ENCODE results near the gene UBL3. TPM values are rescaled to one million over a fixed set of nuclear protein-coding genes. Genes with fewer than 3 reads are reported as not detected.

UBL3 gene
- total RNA-seq, 2 experiments from 2014 or later = 10.7 to 11.1 TPM

DNA sequence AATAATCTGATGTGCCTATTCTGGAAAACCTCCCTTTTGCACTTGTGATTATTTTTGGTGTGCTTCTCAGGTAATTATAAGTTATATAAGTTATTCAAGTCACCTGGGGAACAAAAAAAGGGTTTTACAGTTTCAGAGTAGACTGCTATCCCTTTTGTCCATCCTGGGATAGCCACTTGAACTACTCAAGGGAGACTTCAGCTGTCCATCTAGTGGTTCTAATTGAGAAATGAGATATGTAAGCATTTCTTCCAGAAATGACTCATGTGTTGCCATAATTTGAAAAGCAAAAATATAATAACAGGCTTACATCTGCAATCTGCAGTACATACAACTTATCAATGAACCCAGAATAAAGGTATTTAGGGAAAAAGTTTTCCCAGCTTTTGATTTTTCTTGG, 20.4 kb downstream of the UBL3 start:
- CTCF ChIA-PET = interaction anchor here (0.7 kb wide), 1 partner anchor 347 kb away, joined by 3 read pairs; no protein-coding TSS in a partner anchor
- POLR2A ChIA-PET = no interaction called here

DNA sequence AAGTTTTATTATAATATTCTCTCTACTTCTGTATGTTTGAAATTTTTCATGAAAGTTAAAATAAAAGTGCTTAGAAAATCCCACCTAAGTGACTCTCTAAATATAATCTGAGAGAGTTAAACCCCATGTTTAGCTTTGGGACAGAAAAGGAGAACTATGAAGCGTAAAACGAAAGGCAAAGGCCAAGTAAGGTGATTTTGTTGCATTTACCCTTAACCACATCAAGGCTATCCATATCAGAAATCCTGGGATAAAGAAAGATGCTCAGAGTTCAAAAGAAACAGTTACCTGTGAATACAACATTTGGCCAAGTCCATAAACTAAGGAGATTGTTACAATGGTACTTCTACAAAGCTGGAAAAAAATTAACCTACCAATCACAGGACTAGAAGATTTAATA, 31.3 kb downstream of the UBL3 start:
- ChIA-PET POLR2A (interaction anchor here (0.6 to 1.0 kb wide), 2 partner anchors 30 to 295 kb away, joined by 3 to 4 read pairs; no protein-coding TSS in a partner anchor), CTCF (no interaction called here)

DNA sequence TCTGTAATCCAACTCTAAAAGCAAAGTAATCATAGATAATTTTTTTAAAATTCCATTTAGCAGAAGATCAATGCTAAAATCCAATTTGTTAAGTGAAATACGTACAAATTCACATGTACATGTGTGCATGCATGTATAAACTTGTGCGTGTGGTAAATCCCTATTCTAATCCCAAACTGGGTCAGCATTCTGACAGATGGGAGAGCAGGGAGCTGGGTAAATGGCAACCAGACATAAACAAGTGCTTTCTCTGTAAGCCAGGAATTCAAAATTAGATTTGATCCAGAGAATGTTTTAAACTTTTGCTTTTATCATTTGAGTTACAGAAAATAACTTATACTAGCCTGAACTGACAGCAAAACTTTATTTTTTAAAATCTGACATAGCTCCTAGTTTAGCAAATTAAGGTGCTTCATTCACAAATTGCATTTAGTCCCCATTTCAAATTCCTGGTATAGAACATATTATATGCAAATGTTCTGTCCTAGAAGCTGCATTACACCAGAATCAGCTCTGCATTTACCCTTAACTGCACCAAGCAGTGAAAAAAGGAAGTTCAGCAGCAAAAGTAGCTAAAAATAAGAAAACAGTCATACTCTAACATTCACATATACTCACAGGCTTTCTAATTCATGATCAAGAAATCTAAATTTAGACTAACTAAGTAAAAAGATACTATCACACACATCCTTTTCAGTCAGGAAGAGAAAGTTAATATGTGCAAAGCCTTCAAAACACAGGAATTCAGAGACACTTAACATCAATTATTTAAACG, 32.6 kb downstream of the UBL3 start:
- POLR2A ChIA-PET = interaction anchor here (0.7 kb wide), 1 partner anchor 31 kb away, joined by 3 read pairs; no protein-coding TSS in a partner anchor
- CTCF ChIA-PET = no interaction called here

DNA sequence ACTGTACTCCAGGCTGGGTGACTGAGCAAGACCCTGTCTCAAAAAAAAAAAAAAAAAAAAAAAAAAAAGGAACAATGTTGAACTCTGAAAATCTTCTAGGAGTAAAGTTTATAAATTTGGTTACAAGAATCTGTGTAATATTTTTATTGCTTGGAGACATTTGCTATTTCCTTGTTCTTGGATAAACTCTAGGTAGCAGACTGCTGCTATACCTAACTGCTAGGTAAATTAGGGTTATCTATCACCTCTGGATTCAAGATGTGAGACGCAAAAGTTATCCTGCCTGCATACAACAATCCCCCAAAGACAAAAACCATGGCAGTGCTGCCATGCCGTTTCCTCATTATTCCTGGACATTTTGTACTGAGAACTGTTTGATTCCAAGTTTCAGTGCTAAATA, 33.7 kb downstream of the UBL3 start:
- ChIA-PET CTCF (no interaction called here), POLR2A (no interaction called here)

DNA sequence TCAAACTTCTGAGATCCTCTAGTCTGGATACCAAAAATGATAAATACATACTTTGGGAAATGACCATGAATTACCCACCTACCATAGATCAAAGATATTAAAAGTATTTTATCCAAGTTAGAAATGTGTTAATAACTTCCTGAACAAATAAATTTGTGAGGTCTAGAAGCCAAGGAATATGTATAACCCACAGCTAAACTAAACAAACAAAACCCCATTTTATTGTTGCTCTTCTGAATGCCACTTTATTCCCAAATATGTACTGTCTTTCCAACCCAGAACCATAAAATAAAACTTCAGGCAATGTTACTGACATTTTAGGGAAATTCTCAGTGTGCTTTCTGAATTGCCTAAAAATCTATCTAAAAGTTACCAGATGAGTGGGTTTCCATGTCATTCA, 35.1 kb downstream of the UBL3 start:
- CTCF ChIA-PET = no interaction called here
- POLR2A ChIA-PET = no interaction called here

DNA sequence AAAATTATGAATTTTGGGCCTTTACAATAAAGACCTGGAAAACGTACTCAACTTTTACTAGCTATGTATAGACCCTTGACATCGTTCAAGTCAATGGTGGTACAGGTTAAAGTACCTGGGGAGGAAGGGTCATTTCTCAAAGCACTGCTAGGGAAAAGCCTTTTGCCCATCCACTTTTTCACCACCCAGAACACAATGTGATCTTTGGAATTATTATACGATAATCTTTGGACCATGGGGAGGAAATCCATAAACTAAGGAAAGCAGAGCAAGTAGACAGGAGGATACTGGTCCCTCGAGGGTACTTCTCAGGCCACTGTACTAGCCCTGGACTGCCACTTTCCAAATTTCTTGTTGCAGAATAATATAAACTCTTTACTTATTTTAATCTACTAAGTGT, 39.5 kb downstream of the UBL3 start:
- ChIA-PET CTCF (no interaction called here), POLR2A (no interaction called here)

DNA sequence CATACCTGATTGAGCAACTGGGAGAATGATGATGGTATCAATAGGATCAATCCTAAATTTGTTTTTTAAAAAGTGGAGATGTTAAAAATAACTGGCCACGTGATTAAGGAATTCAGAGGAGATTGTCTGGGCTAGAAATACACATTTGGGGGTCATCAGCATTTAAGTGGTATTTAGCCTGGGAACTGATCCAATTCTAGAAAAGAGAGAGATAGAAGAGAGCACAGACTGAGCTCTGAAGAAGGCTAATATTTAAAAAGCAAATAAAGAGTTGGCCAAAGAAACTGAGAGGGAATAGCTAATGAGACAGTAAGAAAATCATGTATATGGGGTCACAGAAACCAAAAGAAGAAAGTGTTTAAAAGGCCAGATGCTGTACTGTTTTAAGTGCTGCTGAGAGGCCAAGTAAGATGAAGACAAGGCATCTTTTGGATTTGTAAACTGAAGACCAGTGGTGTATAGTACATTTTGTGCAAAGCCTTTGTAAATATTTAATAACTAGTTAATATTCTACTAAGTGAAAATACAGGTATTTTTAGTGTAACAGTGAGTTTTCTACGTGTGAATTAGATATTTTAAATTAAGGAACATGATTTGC, 40.2 kb downstream of the UBL3 start:
- ChIA-PET CTCF (interaction anchor here (1.0 kb wide), 1 partner anchor 305 kb away, joined by 3 read pairs; no protein-coding TSS in a partner anchor), POLR2A (no interaction called here)

DNA sequence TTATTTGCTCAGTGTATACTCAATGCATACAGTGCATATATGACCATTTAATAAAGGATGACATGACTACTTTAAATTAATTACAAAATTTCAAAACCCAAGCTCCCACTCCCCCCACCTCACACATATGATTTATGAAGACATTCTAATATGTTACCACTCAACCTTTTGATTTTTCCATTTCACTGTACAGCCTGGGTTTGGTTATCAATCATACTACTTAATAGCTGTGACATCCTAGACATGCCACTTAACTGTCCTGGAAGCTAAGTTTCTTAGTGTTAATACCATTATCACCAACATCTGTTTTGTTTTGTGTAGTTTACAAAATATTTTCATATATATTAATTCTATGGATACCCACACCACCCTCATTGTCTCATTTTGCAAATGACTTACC, 42.2 kb downstream of the UBL3 start:
- ChIA-PET CTCF (interaction anchor here (1.3 kb wide), 1 partner anchor 15 kb away, joined by 3 read pairs; no protein-coding TSS in a partner anchor), POLR2A (no interaction called here)

DNA sequence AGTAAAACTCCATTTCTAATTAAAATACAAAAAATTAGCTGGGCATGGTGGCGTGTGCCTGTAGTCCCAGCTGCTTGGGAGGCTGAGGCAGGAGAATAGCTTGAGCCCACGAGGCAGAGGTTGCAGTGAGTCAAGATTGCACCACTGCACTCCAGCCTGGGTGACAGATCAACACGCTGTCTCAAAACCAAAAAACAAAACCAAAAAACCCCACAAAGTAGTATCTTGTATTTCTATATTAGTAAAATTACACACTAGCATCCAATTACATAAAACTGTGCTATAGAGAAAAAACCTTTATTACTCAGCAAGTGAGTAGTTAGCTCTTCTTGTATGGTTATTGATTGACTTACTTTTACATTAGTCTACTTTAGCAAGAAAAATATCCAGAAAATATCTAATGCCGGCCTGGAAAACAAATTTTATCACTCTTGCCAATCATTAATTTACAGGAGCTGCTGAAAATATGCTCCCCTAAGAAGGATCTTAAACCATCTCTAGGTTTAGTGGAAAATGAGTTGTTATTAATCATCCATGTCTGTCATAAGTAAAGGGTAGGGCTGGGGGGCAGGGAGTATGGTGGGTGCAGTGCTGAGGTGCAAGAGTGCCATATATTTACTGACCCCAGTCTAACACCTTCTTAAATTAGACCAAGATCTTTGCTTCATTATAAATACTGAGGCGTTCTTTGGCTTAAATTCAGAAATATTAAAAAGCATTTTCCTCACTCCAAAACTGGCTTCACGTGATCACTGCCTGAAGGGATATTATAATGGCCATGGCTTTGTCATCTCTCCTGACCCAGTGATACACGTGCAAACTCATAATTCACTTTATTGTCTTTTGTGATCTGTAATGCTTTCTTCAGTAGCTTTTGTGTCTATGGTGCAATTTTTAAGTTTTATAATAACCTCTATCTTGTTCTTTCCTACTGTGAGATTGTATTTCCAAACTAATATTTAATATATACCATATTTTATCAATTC, 44.1 kb downstream of the UBL3 start:
- CTCF ChIA-PET = interaction anchor here (1.3 to 1.6 kb wide), 2 partner anchors 33 to 118 kb away, joined by 4 read pairs; no protein-coding TSS in a partner anchor

DNA sequence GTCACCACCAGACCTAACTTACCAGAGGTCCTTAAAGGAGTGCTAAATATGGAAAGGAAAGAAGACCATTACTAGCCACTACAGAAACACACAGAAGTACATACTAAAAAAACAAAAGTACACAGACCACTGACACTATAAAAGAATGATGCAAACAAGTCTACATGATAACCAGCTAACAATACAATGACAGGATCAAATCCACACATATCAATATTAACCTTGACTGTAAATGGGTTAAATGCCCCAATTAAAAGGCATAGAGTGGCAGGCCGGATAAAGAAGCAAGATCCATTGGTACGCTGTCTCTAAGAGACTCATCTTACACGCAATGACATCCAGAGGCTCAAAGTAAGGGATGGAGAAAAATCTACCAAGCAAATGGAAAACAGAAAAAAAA, 47.2 kb downstream of the UBL3 start:
- CTCF ChIA-PET = no interaction called here

More for the DNA sequence above, 44.1 kb downstream of the UBL3 start:
- POLR2A ChIA-PET = interaction anchor here (0.7 to 0.8 kb wide), 3 partner anchors 8 to 44 kb away, joined by 3 to 4 read pairs (median 3); no protein-coding TSS in a partner anchor

DNA sequence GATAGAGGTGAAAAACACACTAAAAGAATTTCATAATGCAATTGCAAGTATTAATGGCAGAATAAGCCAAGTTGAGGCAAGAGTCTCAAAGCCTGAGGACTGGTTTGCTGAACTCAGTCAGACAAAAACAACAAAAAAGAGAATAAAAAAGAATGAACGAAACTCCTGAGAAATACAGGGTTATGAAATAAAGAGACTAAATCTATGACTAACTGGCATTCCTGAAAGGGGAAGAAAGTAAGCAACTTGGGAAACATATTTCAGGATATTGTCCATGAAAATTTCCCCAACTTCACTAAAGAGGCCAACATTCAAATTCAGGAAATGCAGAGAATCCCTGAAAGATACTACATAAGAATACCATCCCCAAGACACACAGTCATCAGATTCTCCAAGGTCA, 47.8 kb downstream of the UBL3 start:
- POLR2A ChIA-PET = no interaction called here
- CTCF ChIA-PET = no interaction called here

More for the DNA sequence above, 47.2 kb downstream of the UBL3 start:
- POLR2A ChIA-PET = no interaction called here

DNA sequence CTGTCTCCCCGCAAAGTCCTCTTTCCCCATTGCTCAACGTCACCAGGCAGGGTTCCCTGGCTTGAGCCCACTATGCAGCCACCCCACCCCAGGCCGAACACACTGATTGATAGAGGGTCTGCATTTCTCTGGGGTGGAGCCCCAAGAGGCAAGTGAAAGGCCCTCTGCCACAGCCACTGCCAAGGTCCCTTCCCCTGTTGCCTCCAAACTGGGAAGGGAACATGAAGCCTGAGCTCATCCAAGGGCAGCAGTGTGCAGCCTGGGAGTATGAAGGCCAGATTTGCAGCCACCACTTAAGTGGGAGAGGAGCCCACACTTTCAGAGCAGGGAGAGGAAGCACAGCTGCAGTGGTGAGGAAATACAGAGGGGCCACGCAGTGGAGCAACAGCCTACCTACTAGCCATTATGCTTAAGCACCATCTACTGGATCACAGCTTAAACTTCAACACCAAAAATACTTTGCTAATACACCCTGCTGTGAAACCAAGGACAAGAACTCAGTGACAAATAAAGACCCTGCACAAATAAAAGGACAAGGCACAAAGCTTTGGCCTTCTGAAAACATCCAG, 48.6 kb downstream of the UBL3 start:
- POLR2A ChIA-PET = no interaction called here
- CTCF ChIA-PET = no interaction called here

DNA sequence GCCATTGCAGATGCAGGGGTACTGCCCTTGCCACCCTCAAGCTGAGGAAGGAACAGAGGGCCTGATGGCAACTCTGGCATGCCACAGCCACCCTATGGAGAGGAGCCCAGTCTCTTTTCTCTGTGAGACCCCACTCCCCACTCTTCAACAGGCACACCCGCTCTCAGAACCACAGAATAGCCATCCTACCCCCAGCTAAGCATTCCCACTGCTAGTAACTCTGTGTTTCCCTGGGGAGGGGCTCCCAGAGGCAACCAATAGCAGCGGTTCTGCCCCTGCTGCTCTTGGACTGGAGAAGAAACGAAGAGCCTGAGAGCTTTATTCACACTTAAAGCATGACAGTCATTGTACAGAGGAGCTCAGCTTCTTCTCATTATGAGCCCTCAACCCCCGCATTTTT, 49.3 kb downstream of the UBL3 start:
- CTCF ChIA-PET = no interaction called here
- POLR2A ChIA-PET = no interaction called here

DNA sequence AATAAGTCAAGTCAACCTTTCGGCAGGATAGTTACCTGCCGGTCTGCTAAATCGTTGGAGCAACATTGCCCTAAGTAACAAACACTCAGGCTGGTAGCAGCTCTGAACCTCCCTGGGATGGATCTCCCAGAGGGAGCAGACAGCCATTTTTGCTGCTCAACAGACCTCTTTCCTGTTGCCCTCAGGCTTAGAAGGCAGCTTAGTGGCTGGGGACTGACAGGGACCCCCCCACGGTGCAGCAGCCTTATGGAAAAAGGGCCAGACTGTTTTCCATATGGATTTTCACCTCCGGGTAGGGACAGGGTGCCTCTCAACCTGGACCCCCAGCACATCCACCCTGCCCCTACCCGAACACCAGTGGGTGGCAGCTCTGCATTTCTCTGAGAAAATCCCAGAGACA, 49.7 kb downstream of the UBL3 start:
- CTCF ChIA-PET = no interaction called here
- POLR2A ChIA-PET = no interaction called here

DNA sequence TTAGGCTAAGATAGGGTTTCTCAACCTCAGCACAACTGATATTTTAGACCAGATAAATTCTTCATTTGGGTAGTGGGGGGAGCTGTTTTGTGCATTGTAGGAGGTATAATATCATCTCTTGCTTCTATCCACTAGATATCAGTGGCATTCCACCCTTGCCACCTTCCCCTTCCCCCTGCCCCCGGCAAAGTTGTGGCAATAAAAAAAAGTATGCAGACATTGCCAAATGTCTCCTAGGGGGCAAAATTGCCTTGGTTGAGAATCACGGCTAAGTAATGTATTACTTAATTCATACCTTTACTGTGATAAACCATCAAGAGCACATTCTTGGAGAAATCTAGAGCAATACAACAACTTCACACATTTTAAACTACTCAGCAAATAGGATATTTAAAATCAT, 51.4 kb downstream of the UBL3 start:
- POLR2A ChIA-PET = no interaction called here
- CTCF ChIA-PET = no interaction called here

DNA sequence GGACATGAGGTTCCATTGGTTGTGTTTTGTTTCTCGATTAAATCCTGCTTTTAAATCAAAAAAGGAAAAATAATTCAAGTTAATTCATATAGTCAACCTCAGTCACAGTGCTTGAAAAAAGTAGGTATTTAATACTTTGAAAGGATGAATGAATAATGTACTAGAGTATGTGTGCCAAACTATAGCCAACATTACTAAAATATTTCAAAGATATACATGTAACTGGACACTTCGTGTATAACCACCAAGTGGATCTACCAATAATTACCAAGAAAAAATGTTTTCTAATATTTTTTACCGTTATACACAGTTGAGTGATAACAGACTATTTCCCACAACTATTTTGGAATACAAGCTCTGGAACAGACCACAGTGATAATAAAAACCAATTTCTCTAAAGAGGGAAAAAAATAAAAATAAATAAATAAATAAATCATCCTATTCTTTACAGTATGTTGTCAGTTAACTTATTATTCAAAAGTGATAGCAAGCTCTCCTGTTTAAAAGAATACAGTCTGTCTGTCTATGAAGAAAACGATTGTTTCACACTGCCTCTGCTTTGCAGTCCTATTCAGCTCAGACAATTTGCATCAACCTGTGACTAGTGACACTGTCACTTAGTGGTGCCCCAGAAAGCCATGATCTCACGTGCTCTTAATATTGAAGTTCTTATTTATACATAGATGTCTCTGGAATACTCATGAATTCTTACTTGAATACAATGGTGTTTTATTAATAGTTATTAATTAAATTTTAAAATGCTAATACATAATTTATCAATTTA, 58.2 kb downstream of the UBL3 start:
- ChIA-PET CTCF (interaction anchor here (0.6 kb wide), 1 partner anchor 16 kb away, joined by 6 read pairs; no protein-coding TSS in a partner anchor), POLR2A (interaction anchor here (0.6 to 1.0 kb wide), 2 partner anchors 14 to 305 kb away, joined by 3 read pairs; no protein-coding TSS in a partner anchor)

DNA sequence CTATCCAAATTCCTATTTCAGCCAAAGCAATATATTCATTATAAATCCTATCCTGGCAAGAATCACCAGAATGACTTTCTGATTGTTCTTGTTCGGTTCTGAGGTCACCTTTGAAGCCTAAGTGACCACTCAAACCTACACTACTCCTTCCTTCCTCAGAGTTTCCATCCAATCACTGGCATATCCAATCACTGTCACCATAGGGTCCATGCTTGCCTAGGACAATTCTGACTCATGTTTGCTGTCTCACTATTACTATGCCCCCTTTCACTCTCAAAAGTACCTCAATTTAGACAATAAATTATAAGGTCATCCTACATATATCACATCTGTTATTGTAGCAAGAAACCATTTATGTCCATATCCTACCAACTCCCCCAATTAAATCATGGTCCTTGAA, 58.9 kb downstream of the UBL3 start:
- CTCF ChIA-PET = no interaction called here

DNA sequence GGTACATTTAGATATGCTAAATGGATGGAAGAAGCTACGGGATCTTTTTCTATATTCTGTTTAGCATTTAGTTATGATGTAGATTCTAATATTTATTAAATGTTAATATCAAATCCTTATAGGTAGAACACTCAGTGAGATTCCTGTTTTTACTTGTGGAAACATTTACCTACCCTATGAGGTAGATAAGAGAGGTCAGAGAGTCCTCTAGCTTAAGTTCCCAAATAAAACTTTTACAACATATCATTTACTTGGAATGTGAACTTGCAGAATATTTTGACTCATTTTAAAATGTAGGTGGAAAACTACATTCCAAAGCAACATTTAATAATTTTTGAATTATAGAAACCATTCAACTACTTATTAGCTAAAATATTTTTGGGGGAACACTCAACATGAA, 63.7 kb downstream of the UBL3 start:
- ChIA-PET POLR2A (no interaction called here), CTCF (no interaction called here)

More for the DNA sequence above, 58.9 kb downstream of the UBL3 start:
- POLR2A ChIA-PET = no interaction called here

DNA sequence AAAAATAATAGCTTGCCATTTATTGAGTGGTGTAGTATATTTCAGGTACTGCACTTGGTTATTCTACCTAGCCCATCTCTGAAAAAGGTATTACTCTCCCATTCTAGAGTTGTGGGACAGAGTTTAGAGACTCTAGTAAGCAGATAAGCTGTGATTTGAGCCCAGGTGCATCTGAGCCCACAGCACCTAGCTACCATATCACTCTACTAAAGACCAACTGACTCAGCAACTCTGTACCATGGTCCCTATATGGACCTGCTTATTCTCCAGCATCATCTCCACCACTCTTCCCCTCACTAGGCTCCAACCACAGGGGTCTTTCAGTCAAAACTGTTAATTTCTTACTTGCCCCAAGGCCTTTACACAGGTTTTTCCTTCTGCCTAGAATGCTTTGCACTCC, 64.4 kb downstream of the UBL3 start:
- ChIA-PET CTCF (no interaction called here), POLR2A (no interaction called here)

All from activated CD8-positive, alpha-beta memory T cell treated with anti-CD3 and anti-CD28 coated beads for 36 hours (primary cell).